Gastrocnemius medialis (tissue), 4 donors: ENCODE measurements around the gene CHAF1A.

Source experiments
- POLR2A ChIP-seq, 2 donors: fragments of 450-650 bp; IDR thresholded peaks; one replicate each; pipeline ENCODE4 v1.6.1; 2017; ENCODE audit warnings: antibody characterized with exemption in 2 of 2, mild to moderate bottlenecking in 2 of 2, moderate library complexity in 2 of 2
- TF ChIP-seq, protein P1 (sequence below), 5 experiments: fragments of 450-650 bp in 3 of 5; fragments of 200-600 bp in 2 of 5; sonication (generic) in 2 of 5; IDR thresholded peaks in 4 of 5; conservative IDR thresholded peaks in 1 of 5; 1 replicate in 4 of 5; 2 replicates in 1 of 5; pipeline ENCODE4 v1.5.1; 2016 to 2019; ENCODE audit warnings: antibody characterized with exemption in 5 of 5, mild to moderate bottlenecking in 3 of 5, moderate library complexity in 3 of 5

DNA sequence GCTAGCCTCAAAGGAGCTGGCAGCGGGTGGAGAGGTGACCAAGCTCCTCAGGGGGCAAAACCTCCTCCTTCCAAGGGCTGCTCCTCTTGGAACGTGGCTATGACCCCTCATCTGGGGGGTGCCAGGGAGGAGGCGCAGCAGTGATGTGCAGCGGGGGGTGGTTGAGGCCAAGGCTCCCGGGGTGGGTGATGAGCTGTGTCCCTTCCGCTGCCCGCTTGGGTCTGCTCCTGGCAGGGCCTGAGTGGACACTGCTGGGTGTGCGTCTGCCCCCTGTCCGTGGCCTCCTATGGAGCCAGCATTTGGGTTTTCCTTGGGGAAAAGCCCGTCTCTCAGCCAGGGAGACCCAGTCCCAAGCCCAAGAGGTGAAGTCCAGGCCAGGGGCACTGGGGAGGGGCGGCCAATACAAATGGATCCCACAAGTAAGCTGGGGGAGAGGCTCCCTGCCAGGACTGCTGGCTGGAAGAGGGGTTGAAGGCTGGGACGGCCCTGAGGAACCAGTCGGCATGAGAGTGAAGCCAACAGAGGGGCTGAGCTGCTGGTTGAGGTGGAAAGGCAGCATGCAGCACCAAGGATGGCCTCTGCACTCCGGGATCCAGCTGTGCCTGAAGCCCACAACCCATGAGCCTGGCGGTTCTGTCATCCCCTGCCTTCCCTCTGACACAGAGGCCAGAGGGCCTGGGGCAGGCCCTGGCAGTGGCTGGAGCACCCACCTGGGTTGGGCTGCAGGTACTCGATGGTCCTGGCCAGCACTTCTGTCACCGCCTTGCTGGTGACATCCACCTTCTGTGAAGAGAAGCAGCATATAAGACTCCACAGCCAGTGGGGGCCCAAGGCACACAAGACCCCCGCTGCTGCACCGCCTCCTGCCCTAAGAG is 36.4 kb upstream of the CHAF1A start:
- TF ChIP-seq, protein P1, sequence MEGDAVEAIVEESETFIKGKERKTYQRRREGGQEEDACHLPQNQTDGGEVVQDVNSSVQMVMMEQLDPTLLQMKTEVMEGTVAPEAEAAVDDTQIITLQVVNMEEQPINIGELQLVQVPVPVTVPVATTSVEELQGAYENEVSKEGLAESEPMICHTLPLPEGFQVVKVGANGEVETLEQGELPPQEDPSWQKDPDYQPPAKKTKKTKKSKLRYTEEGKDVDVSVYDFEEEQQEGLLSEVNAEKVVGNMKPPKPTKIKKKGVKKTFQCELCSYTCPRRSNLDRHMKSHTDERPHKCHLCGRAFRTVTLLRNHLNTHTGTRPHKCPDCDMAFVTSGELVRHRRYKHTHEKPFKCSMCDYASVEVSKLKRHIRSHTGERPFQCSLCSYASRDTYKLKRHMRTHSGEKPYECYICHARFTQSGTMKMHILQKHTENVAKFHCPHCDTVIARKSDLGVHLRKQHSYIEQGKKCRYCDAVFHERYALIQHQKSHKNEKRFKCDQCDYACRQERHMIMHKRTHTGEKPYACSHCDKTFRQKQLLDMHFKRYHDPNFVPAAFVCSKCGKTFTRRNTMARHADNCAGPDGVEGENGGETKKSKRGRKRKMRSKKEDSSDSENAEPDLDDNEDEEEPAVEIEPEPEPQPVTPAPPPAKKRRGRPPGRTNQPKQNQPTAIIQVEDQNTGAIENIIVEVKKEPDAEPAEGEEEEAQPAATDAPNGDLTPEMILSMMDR (IDR thresholded peaks at IDR 0.05 in 4 of 5, conservative IDR thresholded peaks at IDR 0.05 in 1 of 5), result no peak
- no peak for TF ChIP-seq POLR2A (IDR thresholded peaks at IDR 0.05)
